Stimulated activated CD8-positive, alpha-beta memory T cell treated with anti-CD3 and anti-CD28 coated beads, Interleukin-7, amount 100 ng/mL, for 48 hours (primary cell): ENCODE data around the gene TAS2R1.
"Not testable (repeated sequence)": the region's sequence is repeated elsewhere in the genome, so short reads cannot be mapped to it uniquely, and the experiment has no call there.

ENCODE experiments used
- DNase-seq, 2 donors: peaks; one replicate each; pipeline ENCODE4 v3.0.0-alpha.2; 2020; ENCODE audit warnings: low read depth in 1 of 2; ENCODE audit errors: extremely low read depth in 1 of 2

TAS2R1 gene

DNA sequence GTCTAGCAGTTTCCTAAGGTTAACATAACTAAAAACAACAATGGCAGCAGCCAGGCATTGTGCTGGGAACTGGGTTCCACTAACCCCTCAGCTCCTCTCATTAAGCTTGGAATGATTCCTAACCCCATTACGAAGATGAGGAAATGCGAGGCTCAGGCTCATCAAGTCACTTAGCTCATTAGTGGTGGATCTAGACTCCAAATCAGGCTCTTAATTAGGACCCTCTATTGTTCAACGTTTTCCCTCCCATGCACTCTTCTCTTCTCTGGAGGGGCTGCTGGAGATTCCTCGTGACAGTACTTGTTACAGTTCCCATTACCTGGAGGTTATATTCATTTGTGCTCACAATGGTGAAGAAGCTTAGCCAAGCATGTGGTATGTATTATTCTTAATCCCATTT, 6.5 kb downstream of the TAS2R1 start:
- DNase-seq, result no peak

DNA sequence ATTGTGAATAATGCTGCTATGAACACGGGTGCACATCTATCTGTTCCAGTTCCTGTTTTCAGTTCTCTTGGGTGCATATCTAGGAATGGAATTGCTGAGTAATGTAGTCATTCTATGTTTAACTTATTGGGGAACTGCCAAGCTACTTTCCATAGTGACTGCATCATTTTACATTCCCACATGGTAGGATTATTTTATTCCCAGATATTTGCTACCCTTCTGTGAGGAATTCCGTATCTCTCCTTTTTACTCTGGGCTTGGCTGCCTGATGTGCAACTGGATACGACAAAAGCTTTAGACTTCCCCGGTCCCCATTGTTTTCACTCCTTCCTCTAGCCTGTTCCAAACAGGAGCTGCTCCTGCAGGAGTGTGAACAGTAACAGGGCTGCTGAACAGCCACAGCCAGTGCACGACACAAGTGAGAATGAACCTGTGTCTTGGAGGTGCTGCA, 7.2 kb downstream of the TAS2R1 start:
- no peak for DNase-seq

GRCh38 chr5:9621379-9621903, 8.7 kb downstream of the TAS2R1 start:
- DNase-seq, result no peak

DNA sequence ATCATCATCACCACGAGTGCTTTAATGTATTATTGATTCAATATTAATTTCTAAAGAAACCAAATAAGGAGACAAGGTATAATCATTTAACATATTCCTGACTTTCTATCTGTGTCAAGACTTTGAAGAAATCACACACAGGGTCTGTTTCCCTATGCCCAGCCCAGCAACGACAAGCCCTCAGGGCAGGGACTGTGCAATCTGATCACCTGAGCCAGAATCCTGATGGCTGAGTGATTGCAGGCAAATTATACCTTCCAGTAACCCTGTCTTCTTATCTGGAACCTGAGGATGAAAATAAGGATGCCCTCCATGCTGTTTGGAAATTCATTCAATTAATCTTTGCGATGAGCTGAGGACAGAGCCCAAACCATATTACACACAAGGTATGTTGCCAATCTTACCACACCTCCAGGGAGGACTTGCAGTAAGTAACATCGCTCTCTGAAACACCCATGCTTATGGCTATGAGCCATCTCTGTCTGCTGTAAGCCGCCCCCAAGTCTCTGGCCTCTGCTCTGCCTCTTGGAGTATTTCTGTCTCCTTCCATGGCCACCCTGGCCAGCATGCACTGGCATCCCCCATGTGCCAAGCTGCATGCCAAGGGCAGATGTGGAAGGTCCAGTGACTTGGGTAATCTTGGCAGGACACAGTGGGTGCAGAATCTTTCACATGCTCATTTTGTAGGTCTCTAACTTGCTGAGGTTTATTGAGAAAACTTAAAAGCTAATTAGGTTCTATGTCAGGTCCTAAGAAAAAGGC, 10.6 kb downstream of the TAS2R1 start:
- no peak for DNase-seq

- no peak for DNase-seq
Observed at GRCh38 chr5:9617739-9618504, 12.2 kb downstream of the TAS2R1 start.

- no peak for DNase-seq
Observed at GRCh38 chr5:9617221-9617620, 12.9 kb downstream of the TAS2R1 start.

DNA sequence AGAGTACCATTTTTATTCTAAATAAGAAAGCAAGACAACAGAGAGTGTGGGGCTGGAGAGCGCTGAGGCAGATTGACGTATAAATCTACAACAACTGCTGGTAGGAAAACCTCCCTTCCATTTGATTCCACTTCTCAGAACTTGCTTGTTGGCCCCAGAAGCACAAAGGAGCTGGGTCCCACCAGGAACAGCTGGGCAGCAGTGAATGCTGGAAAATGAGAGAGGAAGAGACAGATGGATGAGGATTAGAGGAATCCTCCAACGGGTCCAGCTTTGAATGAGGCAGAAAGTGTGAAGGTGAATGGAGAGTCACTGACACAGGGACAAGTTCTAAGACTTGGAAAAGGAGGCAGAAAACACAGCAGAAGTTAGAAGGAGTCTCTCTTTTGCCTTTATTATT, 14.8 kb downstream of the TAS2R1 start:
- no peak for DNase-seq

DNA sequence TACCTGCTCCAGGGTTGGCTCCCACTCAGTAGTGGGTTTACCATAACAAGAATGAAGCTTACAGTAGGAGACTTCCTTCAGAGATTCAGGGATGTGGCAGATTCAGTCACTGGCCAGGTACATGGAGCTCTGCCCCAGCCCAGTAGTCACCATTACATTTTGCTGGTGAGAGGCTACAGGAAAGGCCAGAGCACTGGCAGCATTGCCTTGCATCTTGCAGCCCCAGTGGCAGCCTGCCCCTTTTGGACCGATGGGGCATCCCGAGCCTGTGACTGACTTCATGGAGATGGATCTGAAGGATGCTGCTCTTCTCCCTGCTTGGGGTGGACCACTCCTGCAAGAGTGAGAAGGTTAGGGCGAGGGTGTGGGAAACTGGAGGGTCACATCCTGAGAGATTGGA, 16.8 kb downstream of the TAS2R1 start:
- DNase-seq, result no peak

DNA sequence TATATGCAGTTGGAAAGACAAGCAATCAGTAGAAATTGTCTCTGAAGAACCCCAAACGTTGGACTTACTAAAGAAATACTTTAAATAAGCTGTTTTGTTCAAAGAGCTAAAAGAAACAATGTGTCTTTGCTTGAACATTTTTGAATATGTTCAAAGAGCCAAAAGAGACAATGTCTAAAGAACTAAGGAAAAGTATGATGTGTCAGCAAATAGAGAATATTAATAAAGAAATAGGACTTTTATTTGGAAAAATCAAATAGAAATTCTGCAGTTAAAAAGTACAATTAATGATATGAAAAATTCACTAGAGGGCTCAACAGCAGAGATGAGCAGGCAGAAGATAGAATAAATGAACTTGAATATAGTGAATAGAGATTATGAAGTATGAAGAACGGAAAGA, 19.2 kb downstream of the TAS2R1 start:
- DNase-seq, result no peak

DNA sequence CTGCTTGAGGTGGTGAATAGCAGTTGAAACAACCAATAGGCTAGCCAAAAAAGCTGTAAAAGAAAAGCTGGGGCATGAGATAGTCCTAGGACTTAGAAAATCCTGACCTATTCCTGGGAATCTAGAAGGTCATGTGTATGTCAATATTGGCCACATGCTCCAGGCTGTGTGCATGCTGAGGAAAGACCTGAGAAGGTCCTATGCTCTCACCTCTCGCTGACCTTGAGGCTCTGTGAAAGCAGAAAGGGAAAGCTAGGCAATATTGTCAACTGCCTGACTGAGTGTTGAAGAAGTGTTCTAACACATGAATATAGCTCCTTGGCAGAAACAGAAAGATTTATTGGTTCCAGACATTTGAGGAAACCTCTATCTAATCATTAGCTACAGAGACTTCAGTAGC, 19.8 kb downstream of the TAS2R1 start:
- DNase-seq, result no peak

- no peak for DNase-seq
Observed at GRCh38 chr5:9608093-9608492, 22.1 kb downstream of the TAS2R1 start.

- DNase-seq, result no peak
Observed at GRCh38 chr5:9605041-9605838, 24.9 kb downstream of the TAS2R1 start.

DNA sequence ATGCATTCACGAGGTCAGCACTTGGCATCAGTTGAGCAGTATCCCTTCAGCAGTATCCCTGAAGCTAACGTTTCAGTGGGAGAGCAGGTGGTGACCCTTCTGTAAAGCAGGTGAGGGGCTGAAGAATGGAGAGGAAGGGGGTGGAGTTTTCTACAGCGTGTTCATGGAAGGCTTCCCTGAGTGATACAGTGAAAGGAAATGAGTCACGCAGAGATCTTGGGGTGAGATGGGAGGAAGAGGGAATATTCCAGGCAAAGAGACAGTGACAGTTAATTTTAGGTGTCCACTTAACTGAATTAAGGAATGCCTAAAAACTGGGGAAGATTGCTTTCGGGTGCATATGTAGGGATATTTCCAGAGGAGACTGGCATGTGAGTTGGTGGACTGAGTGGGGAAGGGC, 25.7 kb downstream of the TAS2R1 start:
- no peak for DNase-seq

- DNase-seq, result no peak
Observed at GRCh38 chr5:9601055-9601739, 29.0 kb downstream of the TAS2R1 start.

DNA sequence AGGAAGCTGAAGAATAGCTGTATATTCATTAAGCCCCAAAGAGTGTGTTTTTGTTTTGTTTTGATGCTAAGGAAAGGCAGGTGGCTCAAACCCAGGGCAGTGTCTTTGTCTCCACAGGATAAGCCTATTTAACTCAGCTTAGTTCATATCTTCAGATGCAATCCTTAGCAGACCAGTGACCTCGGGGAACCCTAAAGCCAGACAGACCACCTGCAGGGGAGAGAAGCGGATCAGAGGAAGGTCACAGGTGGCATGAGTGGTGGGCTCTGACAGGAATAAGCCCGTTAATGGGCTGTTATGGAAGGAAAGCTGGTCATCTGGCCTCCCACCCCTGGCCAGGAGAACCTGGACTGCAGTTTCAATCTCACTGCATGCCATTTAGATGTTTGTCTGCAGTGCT, 30.8 kb downstream of the TAS2R1 start:
- no peak for DNase-seq

DNA sequence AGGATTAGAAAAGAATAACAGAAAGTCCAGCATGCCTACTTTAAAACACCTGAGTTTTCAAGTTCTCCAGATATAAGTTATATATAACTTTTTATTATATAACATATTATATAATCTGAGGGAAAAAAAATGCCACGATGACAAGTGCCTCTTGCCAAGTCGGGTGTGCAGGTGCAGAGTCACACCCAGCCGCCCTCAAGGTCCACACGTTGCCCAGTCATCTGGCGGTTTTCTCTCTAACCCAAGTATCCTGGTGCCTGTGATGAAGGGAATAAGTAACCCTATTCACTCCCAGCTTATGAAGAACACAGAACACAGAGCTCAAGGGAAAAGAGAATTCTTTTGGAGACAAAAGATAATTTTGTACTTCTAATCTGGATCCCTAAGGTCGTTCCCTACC, 31.8 kb downstream of the TAS2R1 start:
- not testable (repeated sequence) for DNase-seq

DNA sequence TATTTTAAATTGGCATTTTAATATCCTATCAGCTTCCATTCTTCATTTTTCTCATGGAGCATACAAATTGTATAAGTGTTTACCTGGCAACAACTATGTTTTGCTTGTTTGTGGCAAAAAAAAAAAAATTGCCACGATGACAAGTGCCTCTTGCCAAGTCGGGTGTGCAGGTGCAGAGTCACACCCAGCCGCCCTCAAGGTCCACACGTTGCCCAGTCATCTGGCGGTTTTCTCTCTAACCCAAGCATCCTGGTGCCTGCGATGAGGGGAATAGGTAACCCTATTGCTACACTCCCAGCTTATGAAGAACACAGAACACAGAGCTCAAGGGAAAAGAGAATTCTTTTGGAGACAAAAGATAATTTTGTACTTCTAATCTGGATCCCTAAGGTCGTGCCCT, 32.8 kb downstream of the TAS2R1 start:
- not testable (repeated sequence) for DNase-seq

DNA sequence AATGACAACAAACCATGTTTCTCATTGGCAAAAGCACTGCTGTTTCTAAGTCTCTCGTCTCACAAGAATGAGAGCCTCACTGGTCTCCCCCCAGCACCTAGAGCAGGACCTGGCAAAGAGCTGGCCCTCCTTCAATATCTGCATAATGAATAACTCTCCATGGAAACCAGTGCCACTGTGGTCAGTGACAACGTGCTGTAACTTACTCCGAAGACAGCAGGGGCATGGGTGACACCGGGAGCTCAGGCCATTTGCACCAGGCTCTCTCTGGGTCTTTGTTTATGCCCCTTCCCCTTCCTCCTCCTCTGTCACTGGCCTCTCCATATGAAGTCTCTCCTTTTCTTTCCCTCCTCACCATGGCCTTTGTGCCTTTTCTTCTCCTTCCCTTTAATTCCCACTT, 33.3 kb downstream of the TAS2R1 start:
- DNase-seq, result no peak

GRCh38 chr5:9596171-9596780, 33.9 kb downstream of the TAS2R1 start:
- DNase-seq, result no peak

DNA sequence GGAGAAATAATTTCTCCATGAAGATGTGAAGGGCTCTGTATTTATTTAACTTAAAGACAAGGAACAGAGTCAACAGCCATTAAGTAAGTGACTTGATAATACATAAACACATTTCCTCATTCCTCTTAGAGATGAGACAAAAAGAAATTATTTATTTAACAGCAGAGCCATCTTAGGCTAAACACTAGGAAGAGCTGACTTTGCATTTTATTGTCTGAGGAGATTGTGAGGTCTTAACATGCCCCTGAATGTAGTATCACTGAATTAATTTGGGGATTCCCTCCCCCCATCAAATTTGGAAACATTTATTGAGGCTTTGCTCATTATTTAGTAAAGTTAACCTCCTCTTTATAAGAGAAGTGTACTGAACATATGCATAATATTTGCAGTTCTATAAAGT, 35.2 kb downstream of the TAS2R1 start:
- no peak for DNase-seq
